ENCODE measurements around the gene SPRYD3.

SPRYD3 gene

GRCh38 chr12:53099071-53099882 is 20.1 kb upstream of the SPRYD3 start (continued):
- peak; percentile 98 for TF ChIP-seq PRDM10 (tag by site-specific recombination; IDR thresholded peaks at IDR 0.05)
- 0 out of 2 replicates have a peak, but pooled peaks have one; percentile 51 for TF ChIP-seq ZSCAN30 (tag by site-specific recombination; IDR thresholded peaks at IDR 0.05)
- peak; percentile 10 for TF ChIP-seq ZBTB26 (tag by site-specific recombination; optimal IDR thresholded peaks at IDR 0.05)
- peak; percentile 16; the same call in 1 of the 2 replicates for TF ChIP-seq KLF10 (tag by site-specific recombination; IDR thresholded peaks at IDR 0.05)
- TF ChIP-seq ZNF280C (tag by site-specific recombination; IDR thresholded peaks at IDR 0.05), result no peak
- TF ChIP-seq ZNF335 (tag by site-specific recombination; conservative IDR thresholded peaks at IDR 0.05), result peak; percentile 39
- peak; percentile 69 for TF ChIP-seq ZNF629 (tag by site-specific recombination; IDR thresholded peaks at IDR 0.05)
- TF ChIP-seq ZNF302 (tag by site-specific recombination; IDR thresholded peaks at IDR 0.05; ENCODE audit: low read depth), result no peak
- TF ChIP-seq EGR2 (tag by site-specific recombination; IDR thresholded peaks at IDR 0.05; ENCODE audit: low read depth), result peak; percentile 9; the same call in 1 of the 2 replicates
- TF ChIP-seq ZNF639 (tag by site-specific recombination; IDR thresholded peaks at IDR 0.05), result peak; percentile 70
- TF ChIP-seq ZNF580 (tag by site-specific recombination; IDR thresholded peaks at IDR 0.05), result no peak
- TF ChIP-seq MYNN (tag by site-specific recombination; IDR thresholded peaks at IDR 0.05; ENCODE audit: borderline replicate concordance), result no peak
- 0 out of 2 replicates have a peak, but pooled peaks have one; percentile 20 for TF ChIP-seq ZFP37 (tag by site-specific recombination; IDR thresholded peaks at IDR 0.05)
- 0 out of 2 replicates have a peak, but pooled peaks have one; percentile 0 for TF ChIP-seq PRDM6 (tag by site-specific recombination; IDR thresholded peaks at IDR 0.05)
- TF ChIP-seq HIC1 (tag by site-specific recombination; IDR thresholded peaks at IDR 0.05), result 0 out of 2 replicates have a peak, but pooled peaks have one; percentile 28
- no peak for TF ChIP-seq ZFP41 (tag by site-specific recombination; IDR thresholded peaks at IDR 0.05; ENCODE audit: borderline replicate concordance)
- TF ChIP-seq ZBTB17 (tag by site-specific recombination; IDR thresholded peaks at IDR 0.05), result peak; percentile 85
- peak; percentile 47; the same call in 1 of the 2 replicates for TF ChIP-seq ZNF366 (tag by site-specific recombination; conservative IDR thresholded peaks at IDR 0.05)
- TF ChIP-seq ZIC2 (tag by site-specific recombination; IDR thresholded peaks at IDR 0.05), result peak; percentile 78
- 0 out of 2 replicates have a peak, but pooled peaks have one; percentile 23 for TF ChIP-seq ZBTB11 (tag by site-specific recombination; conservative IDR thresholded peaks at IDR 0.05; ENCODE audit: low read depth)
- peak; percentile 79 for TF ChIP-seq GLIS1 (tag by site-specific recombination; IDR thresholded peaks at IDR 0.05)
